K562 (cell line): Measurements from ENCODE around the gene HIVEP3. TPM values are rescaled to one million over a fixed set of nuclear protein-coding genes. Genes with fewer than 3 reads are reported as not detected.

Experiments used
- ATAC-seq: fragments of 200-7000 bp; cut with Tn5 transposase; 3 replicates; pipeline ENCODE4 v1.9.1; 2020; ENCODE audit warnings: moderate library complexity
- BruUV-seq: library from RNA; stranded (reverse); fragments of 400-500 nt; replicated peaks from 2 replicates; lab custom pipeline; 2021; lab: Mats Ljungman, UMichigan
- CTCF ChIA-PET: fragments of 300-600 bp; formaldehyde crosslinking; extraction: SDS; loops from one replicate; lab custom pipeline; 2021; ENCODE audit warnings: low intra/inter-chr PET ratio; lab: Yijun Ruan, JAX
- POLR2A ChIA-PET: fragments of 300-600, 350-650 bp; sonication (Branson Sonifier 250); formaldehyde crosslinking; extraction: SDS; loops from one replicate; lab custom pipeline; 2021; ENCODE audit warnings: antibody characterized with exemption, inconsistent platforms; lab: Yijun Ruan, JAX
- DNase-seq, 4 experiments: peaks; one replicate each; pipeline versions ENCODE4 v3.0.0 to v3.0.0-alpha.2; 2011 to 2018; ENCODE audit warnings: low spot score in 3 of 4, mixed read lengths in 3 of 4; ENCODE audit errors: extremely low read depth in 1 of 4
- FAIRE-seq: peaks from 2 replicates; lab custom pipeline; 2011; peaks lifted over from hg19 to GRCh38; lab: Jason Lieb, UNC
- H2AFZ ChIP-seq: 2 replicates; pipeline ENCODE4 v1.6.0; 2011; ENCODE audit warnings: low read depth, low read length, control low read depth, inconsistent platforms
- H3K27ac ChIP-seq: fragments of 200-600 bp; 3 replicates; pipeline ENCODE4 v1.8.0; 2011; ENCODE audit warnings: low read depth, mild to moderate bottlenecking, control low read depth, inconsistent platforms, low read length, moderate library complexity, mixed read lengths; ENCODE audit errors: extremely low read depth
- H3K27me3 ChIP-seq, 2 experiments: fragments of 300-600 bp in 1 of 2; 2 replicates in 1 of 2; 3 replicates in 1 of 2; pipeline versions ENCODE4 v1.6.0 to v1.8.0; 2011; ENCODE audit warnings: inconsistent platforms in 2 of 2, low read length in 2 of 2, mild to moderate bottlenecking in 1 of 2, mixed read lengths in 1 of 2, moderate library complexity in 1 of 2; ENCODE audit not compliant: control insufficient read depth in 2 of 2, insufficient read depth in 2 of 2
- H3K36me3 ChIP-seq: fragments of 300-600 bp; 3 replicates; pipeline ENCODE4 v1.8.0; 2011; ENCODE audit warnings: mild to moderate bottlenecking, low read length, inconsistent platforms; ENCODE audit not compliant: control insufficient read depth, insufficient read depth
- H3K4me1 ChIP-seq, 2 experiments: fragments of 200-600 bp in 1 of 2; replicated peaks in 1 of 2; 2 replicates in 1 of 2; 3 replicates in 1 of 2; pipeline versions ENCODE4 v1.5.1 to v1.8.0; 2011; ENCODE audit warnings: inconsistent platforms in 2 of 2, low read length in 2 of 2, mild to moderate bottlenecking in 1 of 2, mixed read lengths in 1 of 2, moderate library complexity in 1 of 2; ENCODE audit not compliant: control insufficient read depth in 2 of 2, insufficient read depth in 2 of 2
- H3K4me2 ChIP-seq: 2 replicates; pipeline ENCODE4 v1.6.1; 2011; ENCODE audit warnings: low read length, control low read depth, inconsistent platforms, mixed read lengths; ENCODE audit not compliant: insufficient read depth
- H3K4me3 ChIP-seq: fragments of 200-600 bp; sonication (generic), shearing (Covaris generic); 2 replicates; pipeline ENCODE4 v1.5.1; 2016; ENCODE audit warnings: control low read depth, inconsistent platforms
- H3K79me2 ChIP-seq: fragments of 200-600 bp; 3 replicates; pipeline ENCODE4 v1.8.0; 2011; ENCODE audit warnings: low read length, inconsistent platforms; ENCODE audit not compliant: control insufficient read depth, insufficient read depth
- H3K9ac ChIP-seq, 2 experiments: 2 replicates each; pipeline versions ENCODE4 v1.6.0 to v1.6.1; 2011; ENCODE audit warnings: low read depth in 2 of 2, low read length in 2 of 2, control low read depth in 1 of 2, inconsistent platforms in 1 of 2, mild to moderate bottlenecking in 1 of 2, mixed read lengths in 1 of 2; ENCODE audit not compliant: insufficient read depth in 1 of 2
- H3K9me1 ChIP-seq: one replicate; pipeline ENCODE4 v1.6.0; 2011; ENCODE audit warnings: inconsistent platforms, mild to moderate bottlenecking, low read length, moderate library complexity; ENCODE audit not compliant: control insufficient read depth, insufficient read depth
- H3K9me3 ChIP-seq: replicated peaks from 2 replicates; pipeline ENCODE4 v1.5.1; 2011; ENCODE audit warnings: low read depth, low read length, inconsistent platforms; ENCODE audit not compliant: control insufficient read depth, insufficient read depth
- H4K20me1 ChIP-seq: replicated peaks from 2 replicates; pipeline ENCODE4 v1.6.1; 2011; ENCODE audit warnings: low read length, inconsistent platforms, mixed read lengths; ENCODE audit not compliant: control insufficient read depth, insufficient read depth
- ATF1 ChIP-seq, 2 experiments: fragments of 450-650 bp in 1 of 2; IDR thresholded peaks; 2 replicates each; pipeline ENCODE4 v1.6.1; 2016; ENCODE audit warnings: missing compliant biosample characterization in 1 of 2, missing genetic modification characterization in 1 of 2
- BRF1 ChIP-seq: IDR thresholded peaks from 3 replicates; pipeline ENCODE4 v1.6.1; 2011; ENCODE audit warnings: borderline replicate concordance, mild to moderate bottlenecking; ENCODE audit not compliant: insufficient read length; ENCODE audit errors: extremely low read depth
- EZH2 ChIP-seq: IDR thresholded peaks from 2 replicates; pipeline ENCODE4 v1.6.1; 2012; ENCODE audit warnings: low read depth, mild to moderate bottlenecking, inconsistent platforms, low read length, borderline replicate concordance
- HDGF ChIP-seq: fragments of 450-650 bp; IDR thresholded peaks from 2 replicates; pipeline ENCODE4 v1.6.1; 2016
- HNRNPL ChIP-seq: fragments of 200-400 bp; formaldehyde crosslinking; IDR thresholded peaks from 2 replicates; pipeline ENCODE4 v1.6.1; 2017; ENCODE audit warnings: low read depth, mild to moderate bottlenecking, low read length
- NFE2L1 ChIP-seq: fragments of 450-650 bp; IDR thresholded peaks from 2 replicates; pipeline ENCODE4 v1.6.1; 2016; ENCODE audit warnings: missing genetic modification characterization, low read depth, mild to moderate bottlenecking, missing compliant biosample characterization, moderate library complexity, borderline replicate concordance
- NFIC ChIP-seq: fragments of 450-650 bp; IDR thresholded peaks from 2 replicates; pipeline ENCODE4 v1.6.1; 2017; ENCODE audit warnings: mild to moderate bottlenecking, inconsistent platforms
- SRSF1 ChIP-seq: fragments of 200-400 bp; formaldehyde crosslinking; IDR thresholded peaks from 2 replicates; pipeline ENCODE4 v1.6.1; 2017; ENCODE audit warnings: mild to moderate bottlenecking, low read depth, low read length, moderate library complexity
- STAT5B ChIP-seq: fragments of 250-450 bp; sonication (Bioruptor Pico); IDR thresholded peaks from 2 replicates; pipeline ENCODE4 v1.8.0; 2021; ENCODE audit warnings: mild to moderate bottlenecking, inconsistent platforms
- ZNF232 ChIP-seq: sonication (generic); formaldehyde crosslinking; IDR thresholded peaks from 2 replicates; pipeline ENCODE4 v1.8.0; 2022; ENCODE audit warnings: mild to moderate bottlenecking, missing genetic modification reagents
- ZNF592 ChIP-seq: fragments of 450-650 bp; IDR thresholded peaks from 2 replicates; pipeline ENCODE4 v1.6.1; 2017; ENCODE audit warnings: antibody characterized with exemption, mild to moderate bottlenecking
- WGBS: fragments of 100-300 bp; shearing (Covaris generic); methylation state at CpG from one replicate; pipeline ENCODE4 v1.1.6; 2016; ENCODE audit warnings: low coverage, mixed read lengths; ENCODE audit not compliant: insufficient coverage; ENCODE audit errors: missing lambda C conversion rate; 5-methylcytosine and 5-hydroxymethylcytosine counted together
- in situ Hi-C: fragments of 300-500 bp; cut with MboI; formaldehyde crosslinking; loops from 4 replicates; pipeline ENCODE4 v1.15.0; 2018; ENCODE audit warnings: inconsistent platforms, mixed read lengths
- intact Hi-C: fragments of 100-400 bp; cut with micrococcal nuclease; formaldehyde crosslinking; loops from 2 replicates; pipeline ENCODE4 v1.14.2; 2022
- polyA plus RNA-seq, 8 experiments: library from polyadenylated mRNA; depleted of rRNA in 4 of 8; stranded (reverse) in 5 of 8; unstranded in 3 of 8; fragments of >200 nt; fragmentation: Nextera tagmentation in 2 of 8; fragmentation: Illumina TruSeq in 1 of 8; extraction: Ambion mirVana in 2 of 8; extraction: Trizol in 1 of 8; gene quantifications; 2 replicates each; pipeline versions ENCODE4 v1.2.1 to v1.2.3, GENCODE V29; 2011 to 2014; ENCODE audit warnings: inconsistent platforms in 1 of 8, missing spikeins in 1 of 8
- total RNA-seq, 7 experiments: library from RNA; depleted of rRNA in 6 of 7; stranded (reverse); fragments of >200 nt in 6 of 7; fragmentation: Illumina TruSeq in 2 of 7; extraction: Trizol in 2 of 7; gene quantifications; 2 replicates each; pipeline versions ENCODE4 v1.2.1 to v1.2.3, GENCODE V29; 2011 to 2021; ENCODE audit warnings: low replicate concordance in 1 of 7
- TF ChIP-seq, protein P1 (sequence below): fragments of 250-450 bp; sonication (Bioruptor Pico); IDR thresholded peaks from 2 replicates; pipeline ENCODE4 v1.5.0; 2021; ENCODE audit warnings: mild to moderate bottlenecking, borderline replicate concordance
- TF ChIP-seq, protein P2 (sequence below): IDR thresholded peaks from 2 replicates; pipeline ENCODE4 v1.6.1; 2014; ENCODE audit warnings: antibody characterized with exemption

Gene HIVEP3
- total and polyA plus RNA-seq, 9 of the 15 experiments (the other 6 are each of a cell fraction or from before 2014, with no cell fraction given): 0.09 to 0.58 (median 0.34) TPM; not detected in 1

- TF ChIP-seq, protein P1, sequence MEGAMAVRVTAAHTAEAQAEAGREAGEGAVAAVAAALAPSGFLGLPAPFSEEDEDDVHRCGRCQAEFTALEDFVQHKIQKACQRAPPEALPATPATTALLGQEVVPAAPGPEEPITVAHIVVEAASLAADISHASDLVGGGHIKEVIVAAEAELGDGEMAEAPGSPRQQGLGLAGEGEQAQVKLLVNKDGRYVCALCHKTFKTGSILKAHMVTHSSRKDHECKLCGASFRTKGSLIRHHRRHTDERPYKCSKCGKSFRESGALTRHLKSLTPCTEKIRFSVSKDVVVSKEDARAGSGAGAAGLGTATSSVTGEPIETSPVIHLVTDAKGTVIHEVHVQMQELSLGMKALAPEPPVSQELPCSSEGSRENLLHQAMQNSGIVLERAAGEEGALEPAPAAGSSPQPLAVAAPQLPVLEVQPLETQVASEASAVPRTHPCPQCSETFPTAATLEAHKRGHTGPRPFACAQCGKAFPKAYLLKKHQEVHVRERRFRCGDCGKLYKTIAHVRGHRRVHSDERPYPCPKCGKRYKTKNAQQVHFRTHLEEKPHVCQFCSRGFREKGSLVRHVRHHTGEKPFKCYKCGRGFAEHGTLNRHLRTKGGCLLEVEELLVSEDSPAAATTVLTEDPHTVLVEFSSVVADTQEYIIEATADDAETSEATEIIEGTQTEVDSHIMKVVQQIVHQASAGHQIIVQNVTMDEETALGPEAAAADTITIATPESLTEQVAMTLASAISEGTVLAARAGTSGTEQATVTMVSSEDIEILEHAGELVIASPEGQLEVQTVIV (CRISPR knock-in tag): no peak
- no peak for TF ChIP-seq NFIC
- no peak for TF ChIP-seq HDGF
These were observed 419.1 kb downstream of the HIVEP3 start (continued) for GRCh38 chr1:41499591-41499990.

- Histone ChIP-seq H3K9me1 (no peaks in the 10 kb centered on the region), H3K27me3 (peaks cover 0 to 15% of the 10 kb centered on the region in 2 experiments; a peak in 1 of 5 replicates), H3K27ac (no peak overlapping the region), H3K4me2 (no peak overlapping the region), H3K4me1 (peaks cover 19 to 37% of the 10 kb centered on the region in 2 experiments; a peak in 4 of 5 replicates), H2AFZ (no peak overlapping the region), H4K20me1 (no peaks in the 10 kb centered on the region), H3K79me2 (no peaks in the 10 kb centered on the region), H3K36me3 (no peaks in the 10 kb centered on the region), H3K4me3 (no peak overlapping the region), H3K9me3 (no peaks in the 10 kb centered on the region), H3K9ac (no peak overlapping the region)
- DNase-seq (no peak), FAIRE-seq (no peak), ATAC-seq (no peak)
- CTCF ChIA-PET: no interaction called here
- WGBS: 15% methylated on average over 12 of the region's 12 CpGs
- POLR2A ChIA-PET: no interaction called here
- in situ Hi-C loops: no loop called here
- intact Hi-C loops: no loop called here
- no TSS peak for BruUV-seq
- no peak for TF ChIP-seq SRSF1
- TF ChIP-seq, protein P2, sequence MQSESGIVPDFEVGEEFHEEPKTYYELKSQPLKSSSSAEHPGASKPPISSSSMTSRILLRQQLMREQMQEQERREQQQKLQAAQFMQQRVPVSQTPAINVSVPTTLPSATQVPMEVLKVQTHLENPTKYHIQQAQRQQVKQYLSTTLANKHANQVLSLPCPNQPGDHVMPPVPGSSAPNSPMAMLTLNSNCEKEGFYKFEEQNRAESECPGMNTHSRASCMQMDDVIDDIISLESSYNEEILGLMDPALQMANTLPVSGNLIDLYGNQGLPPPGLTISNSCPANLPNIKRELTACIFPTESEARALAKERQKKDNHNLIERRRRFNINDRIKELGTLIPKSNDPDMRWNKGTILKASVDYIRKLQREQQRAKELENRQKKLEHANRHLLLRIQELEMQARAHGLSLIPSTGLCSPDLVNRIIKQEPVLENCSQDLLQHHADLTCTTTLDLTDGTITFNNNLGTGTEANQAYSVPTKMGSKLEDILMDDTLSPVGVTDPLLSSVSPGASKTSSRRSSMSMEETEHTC: no peak
- no peak for TF ChIP-seq BRF1
- TF ChIP-seq HNRNPL: no peak
- TF ChIP-seq ATF1 (CRISPR knock-in tag; IDR thresholded peaks at IDR 0.05): no peak
- TF ChIP-seq ATF1 (tag; IDR thresholded peaks at IDR 0.05): no peak
- no peak for TF ChIP-seq ZNF232
- TF ChIP-seq STAT5B (CRISPR knock-in tag): no peak
- no peak for TF ChIP-seq ZNF592
- no peak for TF ChIP-seq EZH2
- TF ChIP-seq NFE2L1 (tag): no peak
These were observed 419.9 kb downstream of the HIVEP3 start for GRCh38 chr1:41498804-41499203.
